Effector CD8-positive, alpha-beta T cell (primary cell): Measurements from ENCODE around the gene CSF3R.
"Not testable (repeated sequence)": the region's sequence is repeated elsewhere in the genome, so short reads cannot be mapped to it uniquely, and the experiment has no call there.

Experiments used
- DNase-seq: peaks from one replicate; lab custom pipeline; 2025; lab: John Stamatoyannopoulos, UW

The CSF3R gene

DNA sequence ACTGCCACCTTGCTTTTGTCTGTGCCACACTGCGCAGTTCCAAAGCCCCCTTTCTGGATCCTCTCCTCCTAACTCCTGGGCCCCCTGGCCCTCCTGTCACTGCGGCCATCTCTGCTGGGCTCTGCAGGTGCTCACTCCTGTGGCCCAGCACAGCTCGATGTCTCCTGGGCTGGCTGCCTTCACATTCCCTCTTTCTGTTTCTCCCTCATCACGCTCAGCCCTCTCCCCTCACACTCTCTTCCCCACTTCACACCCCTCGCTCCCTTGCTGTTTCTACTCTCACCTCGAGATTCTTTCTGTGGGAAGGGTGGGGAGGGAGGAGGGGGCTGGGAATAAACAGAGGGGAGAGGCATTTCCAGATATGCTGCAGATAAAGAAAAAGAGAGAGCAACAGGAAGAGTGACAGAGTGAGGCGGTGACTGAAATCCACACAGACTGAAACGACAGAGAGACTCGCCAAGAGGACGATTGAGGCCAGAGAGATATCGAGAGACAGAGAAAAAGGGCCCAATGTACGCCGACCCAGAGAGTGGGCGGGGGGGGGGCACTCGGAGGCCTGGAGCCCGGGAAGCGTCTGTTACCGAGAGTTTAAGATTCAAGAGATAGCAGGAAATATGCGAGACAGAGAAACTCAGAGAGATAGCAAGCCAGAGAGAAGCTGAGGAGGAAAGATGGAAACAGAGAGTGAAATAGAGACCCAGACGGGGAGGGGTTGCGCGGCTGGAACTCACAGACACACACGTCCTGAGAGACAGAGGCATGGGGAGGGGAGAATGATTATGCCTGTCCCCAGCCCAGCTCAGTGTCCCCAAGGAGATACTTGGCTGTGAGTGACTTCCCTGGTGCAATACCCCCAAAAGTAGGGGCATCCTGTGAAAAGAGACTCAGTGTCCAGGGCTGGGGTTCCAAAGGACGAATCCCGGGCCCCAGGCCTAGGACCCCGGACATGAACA, 666 bp downstream of the CSF3R start:
- DNase-seq: no peak

DNA sequence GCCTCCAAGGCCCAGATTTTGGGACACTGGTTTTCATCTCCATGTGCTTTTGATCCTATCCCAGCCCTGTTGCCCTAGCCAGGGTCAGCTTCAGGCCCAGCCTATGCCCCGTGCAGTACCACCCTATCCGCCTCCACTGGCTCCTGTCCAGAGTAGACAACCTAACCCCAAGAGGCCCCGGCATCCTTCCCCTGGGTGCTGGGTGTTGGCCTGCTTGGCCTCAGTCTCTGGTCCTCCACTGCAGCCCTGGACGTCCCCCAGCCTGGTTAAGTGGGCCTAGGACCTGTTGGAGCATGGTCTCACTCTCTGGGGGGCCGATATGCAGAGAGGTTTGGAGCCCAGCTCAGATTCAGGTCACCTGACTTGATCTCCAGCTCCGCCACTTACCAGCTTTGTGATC, 1.6 kb downstream of the CSF3R start:
- DNase-seq: no peak

DNA sequence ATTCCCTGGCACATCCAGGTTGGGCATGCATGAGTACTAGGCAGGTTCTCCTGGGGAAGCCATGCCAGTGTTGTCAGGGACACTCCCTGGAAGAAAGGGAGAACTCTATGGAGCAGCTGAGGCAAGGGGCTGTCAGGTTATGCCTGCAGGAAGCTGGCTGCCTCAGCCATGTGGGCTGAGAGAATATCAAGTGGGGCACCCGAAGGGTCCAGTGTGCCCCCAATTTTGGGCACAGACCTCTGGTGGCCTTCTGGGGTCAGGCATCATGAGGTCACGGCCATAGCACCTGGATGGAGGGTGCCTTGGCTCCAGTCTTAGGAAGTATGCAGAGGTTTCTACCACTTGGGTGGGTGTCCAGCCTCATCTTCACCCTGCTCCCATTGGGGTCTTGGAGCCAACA, 2.6 kb downstream of the CSF3R start:
- DNase-seq: no peak

DNA sequence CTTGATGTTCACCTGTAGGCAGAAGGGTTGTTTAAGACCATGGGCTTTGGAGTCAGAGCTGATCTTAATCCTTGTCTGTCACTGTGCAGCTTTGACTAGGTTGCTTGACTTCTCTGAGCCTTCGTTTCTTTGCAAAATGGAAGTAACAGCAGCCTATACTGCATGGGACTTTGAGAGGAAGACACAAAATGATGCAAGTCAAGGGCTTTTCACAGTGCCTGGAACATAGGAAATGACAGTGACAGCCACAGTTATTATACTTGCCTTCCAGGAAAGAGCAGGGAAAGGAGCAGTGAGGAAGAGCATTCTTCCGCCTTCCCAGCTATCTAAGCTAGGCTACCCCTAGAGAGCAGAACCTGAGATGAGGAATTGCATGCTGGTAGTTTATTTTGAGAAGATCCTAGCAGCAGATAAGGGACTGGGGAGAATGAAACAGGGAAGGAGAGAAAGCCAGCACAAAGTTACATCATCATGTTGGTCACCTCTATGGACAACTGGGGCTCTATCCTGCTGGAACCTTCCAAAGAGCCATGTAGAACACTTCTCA, 3.1 kb downstream of the CSF3R start:
- no peak for DNase-seq

- not testable (repeated sequence) for DNase-seq
Measured at GRCh38 chr1:36477615-36478014, 5.1 kb downstream of the CSF3R start.

DNA sequence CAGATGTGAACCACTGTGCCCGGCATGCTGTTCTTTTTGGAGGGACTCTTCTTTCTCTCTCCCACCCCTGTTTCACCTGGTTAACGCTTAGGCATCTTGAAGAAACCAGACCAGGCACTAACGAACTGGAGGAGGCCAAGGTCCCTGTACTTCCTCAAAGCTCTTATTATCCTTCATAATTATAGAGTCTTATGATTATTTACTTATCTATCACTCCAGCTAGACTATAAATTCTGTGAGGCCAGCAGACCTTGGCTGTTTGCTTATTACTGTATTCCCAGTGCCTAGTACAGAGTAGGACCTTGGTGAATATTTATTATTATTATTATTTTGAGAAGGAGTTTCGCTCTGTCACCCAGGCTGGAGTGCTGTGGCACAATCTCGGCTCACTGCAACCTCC, 5.8 kb downstream of the CSF3R start:
- no peak for DNase-seq

DNA sequence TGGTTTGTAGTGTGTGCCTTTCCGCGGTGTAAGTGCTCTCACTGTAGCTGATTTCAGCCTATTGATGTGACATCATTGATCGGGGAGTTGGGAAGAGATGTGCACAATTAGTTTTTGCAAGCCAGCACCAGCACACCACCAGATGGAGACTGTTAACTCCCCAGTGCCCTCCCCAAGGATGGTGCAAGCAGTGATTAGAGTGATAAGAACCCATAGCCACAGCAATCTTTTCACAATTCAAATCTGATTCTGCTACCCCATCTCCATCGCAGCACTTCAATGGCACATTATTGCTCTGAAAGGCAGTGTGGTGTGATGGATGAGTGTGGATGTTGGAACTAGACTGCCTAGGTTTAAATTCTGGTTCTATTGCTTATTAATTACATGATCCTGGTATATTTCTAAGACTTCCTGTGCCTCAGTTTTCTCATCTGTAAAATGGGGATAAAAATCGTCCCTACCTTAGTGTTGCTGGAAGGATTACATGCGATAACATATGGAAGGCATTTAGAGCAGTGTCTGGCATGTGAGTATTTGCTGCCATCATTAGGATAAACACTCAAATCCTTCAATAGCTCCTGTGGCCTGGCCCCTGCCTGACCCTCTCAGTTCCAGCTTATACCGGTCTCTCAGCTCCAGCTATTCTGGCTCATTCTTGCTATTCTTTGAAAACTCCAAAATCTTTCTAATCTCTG, 6.7 kb downstream of the CSF3R start:
- no peak for DNase-seq

GRCh38 chr1:36475341-36475740, 7.4 kb downstream of the CSF3R start:
- no peak for DNase-seq

GRCh38 chr1:36472656-36473055, 10.1 kb downstream of the CSF3R start:
- no peak for DNase-seq

DNA sequence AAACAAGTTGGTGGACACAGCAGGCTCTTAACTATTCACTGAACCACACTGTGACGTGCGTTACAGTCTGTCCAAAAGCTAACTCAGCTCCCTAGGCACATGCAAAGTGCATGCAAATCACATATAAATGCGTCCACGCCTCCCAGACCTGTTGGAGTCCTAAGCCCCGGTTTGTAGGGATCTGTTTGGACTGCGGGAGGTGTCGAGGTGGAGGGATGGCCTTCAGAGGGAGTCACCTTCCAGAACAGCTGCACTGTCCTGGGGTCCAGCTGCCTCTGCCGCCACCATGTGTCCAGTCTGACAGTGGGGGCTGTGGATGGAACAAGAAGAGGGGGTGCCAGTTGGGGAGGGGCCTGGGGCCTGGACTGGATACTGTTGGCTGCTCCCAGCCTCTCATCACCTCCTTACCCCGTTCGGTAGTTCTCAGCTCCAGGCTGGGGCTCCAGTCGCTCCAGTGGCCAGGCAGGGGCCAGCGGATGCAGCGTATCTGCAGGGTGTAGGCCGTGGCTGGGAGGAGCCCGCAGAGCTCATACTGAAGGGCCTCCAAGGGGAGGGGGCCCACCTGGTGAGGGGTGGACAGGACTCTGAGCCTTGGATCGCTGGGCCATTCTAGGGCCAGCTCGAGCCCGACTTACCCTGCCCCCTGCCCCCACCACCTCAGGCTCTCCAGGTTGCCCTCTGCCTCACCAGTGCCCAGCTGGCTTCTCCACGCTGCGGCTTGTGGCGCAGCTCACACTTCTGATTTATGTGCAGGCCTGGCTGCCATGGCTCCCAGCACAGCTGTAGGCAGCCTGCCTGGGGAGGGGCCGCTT, 10.7 kb downstream of the CSF3R start:
- DNase-seq: no peak

- DNase-seq: no peak
Measured at GRCh38 chr1:36469163-36469562, 13.6 kb downstream of the CSF3R start.

- no peak for DNase-seq
Measured at GRCh38 chr1:36467700-36468455, 14.8 kb downstream of the CSF3R start.

DNA sequence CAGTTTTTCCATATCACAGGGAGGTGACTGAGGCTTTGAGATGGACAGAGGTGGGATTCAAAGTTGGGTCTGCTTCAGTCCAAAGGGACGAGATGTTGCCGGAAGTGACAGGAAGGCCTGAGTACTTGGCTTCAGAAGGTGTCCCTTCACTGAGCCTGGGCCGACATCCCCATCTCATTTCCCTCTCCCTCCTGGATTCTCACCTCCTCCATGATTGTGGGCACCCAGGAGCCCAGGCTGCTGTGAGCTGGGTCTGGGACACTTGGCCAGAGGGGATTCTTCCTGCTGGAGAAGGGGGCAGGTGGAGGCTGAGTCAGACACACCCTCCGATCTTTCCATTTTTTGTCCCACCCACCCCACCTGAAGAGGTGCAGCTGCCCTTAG, 15.7 kb downstream of the CSF3R start:
- no peak for DNase-seq

DNA sequence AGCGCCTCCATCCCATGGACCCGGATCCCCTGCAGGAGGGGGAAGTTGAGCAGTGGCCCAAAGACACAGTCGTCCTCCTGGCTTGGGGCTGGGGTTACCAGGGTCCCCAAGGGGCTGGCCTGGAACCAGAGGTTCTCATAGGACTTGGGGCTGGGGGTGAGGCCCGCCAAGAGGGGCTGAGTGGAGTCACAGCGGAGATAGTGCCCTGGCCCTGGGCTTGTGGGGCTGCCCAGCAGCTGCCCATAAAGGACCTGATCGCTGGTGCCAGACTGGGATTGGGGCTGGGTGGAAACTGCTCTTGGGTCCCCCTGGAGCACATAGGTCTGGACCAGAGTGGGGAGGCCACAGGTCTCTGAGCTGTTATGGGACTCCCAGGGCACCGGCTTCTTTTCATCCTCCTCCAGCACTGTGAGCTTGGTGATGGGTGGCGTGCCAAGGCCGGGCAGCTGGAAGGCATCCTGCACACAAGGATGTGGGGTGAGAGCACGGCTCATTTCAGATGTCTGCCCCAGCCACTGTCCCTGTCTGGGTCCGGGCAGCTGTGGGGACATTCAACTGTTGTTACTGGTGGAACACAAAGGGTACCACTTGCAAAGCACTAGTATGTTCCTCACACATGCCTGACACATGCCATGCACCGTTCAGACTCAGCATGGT, 16.2 kb downstream of the CSF3R start:
- DNase-seq: no peak

- no peak for DNase-seq
Measured at GRCh38 chr1:36465731-36466369, 16.9 kb downstream of the CSF3R start.

DNA sequence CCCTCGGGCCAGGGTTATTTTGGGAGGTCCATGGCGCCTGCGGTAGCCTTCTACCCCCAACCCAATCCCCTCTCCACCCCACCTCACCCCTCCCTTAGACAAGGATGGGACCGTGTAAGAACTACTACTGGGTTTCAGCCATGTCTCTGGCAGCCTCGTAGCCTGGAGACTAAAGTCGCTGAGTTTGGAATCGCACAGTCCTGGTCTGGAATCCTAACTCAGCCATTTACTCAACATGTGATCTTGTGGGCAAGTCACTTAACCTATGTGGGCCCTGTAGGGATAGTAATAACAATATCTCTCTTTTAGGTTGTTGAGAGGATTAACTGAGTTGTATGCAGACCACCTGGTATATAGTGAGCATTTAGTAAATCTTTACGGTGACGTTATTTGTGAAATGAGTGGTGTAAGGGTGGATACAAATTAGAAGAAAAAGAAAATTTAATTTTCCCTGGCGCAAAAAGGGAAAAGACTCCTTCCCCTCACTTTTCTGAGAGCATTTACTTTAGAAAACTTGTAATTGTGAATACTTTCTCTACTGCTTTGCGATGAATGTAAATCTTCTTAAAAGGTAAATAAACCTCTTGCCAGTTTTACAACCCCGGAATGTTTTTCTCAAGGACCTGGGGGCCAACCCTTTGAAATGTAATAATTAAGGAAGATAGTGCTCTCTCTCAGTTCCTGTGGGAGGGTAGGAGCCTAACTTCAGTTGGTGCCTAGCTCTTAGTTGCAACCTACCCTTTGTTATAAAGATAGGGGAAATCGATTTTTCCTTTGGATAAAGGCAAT, 17.9 kb downstream of the CSF3R start:
- no peak for DNase-seq

DNA sequence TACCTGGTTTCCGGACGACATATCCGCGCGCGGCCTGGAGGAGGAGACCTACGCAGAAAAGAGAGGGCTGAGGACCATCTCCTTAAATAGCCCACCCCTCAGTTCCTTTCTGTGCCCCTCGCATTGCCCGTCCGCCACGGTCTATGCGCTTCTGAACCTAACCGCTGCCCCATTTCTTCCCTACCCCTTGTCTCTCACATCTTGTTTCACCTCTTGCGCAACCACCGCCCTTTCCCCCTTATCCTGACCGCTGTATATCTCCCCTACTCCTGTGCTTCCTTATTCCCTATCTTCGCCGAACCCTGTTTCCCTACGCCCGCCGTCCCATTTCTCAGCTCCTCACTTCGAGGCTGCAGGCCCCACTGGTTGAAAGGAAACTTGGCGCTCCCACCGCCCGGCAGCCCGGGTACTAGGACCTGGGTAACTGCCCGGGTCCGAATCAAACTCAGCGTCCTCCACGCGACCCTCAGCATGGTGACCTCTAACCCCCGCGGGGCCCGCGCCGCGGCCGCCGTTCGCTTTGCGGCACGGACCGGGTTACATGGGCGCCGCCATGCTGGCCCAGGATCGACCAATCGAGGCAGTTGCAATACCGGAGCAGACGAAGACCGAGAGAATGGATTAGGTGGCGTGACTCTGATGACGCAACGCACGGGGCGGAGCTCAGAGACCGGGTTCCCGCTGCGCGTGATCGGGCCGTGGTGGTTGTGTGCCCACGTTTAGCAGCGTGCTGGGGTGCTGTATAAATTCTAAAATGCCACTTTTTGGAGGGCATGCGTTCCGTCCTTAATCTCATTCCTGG, 18.7 kb downstream of the CSF3R start, which contains the start of gene MRPS15:
TSS of gene MRPS15 (minus strand) at position 582 of the 802 bp plus-strand sequence. CDS start at position 473, 109 bp downstream.
- DNase-seq: peak; percentile 85

GRCh38 chr1:36463463-36463802, 19.3 kb downstream of the CSF3R start:
- no peak for DNase-seq

- DNase-seq: no peak
Measured at GRCh38 chr1:36458910-36459309, 23.8 kb downstream of the CSF3R start.
